NT2/D1 (cell line): Measurements from ENCODE around the gene CKLF.

Source experiments
- DNase-seq: peaks from one replicate; pipeline ENCODE4 v3.0.0-alpha.2; 2011; ENCODE audit warnings: low read depth, low spot score
- H3K27me3 ChIP-seq: 2 replicates; pipeline ENCODE4 v1.6.0; 2011; ENCODE audit warnings: mild to moderate bottlenecking; ENCODE audit not compliant: insufficient read length, insufficient read depth
- H3K36me3 ChIP-seq: 2 replicates; pipeline ENCODE4 v1.6.1; 2011; ENCODE audit warnings: mild to moderate bottlenecking, low read length, mixed read lengths; ENCODE audit not compliant: insufficient read depth, insufficient read length
- H3K4me1 ChIP-seq: 2 replicates; pipeline ENCODE4 v1.5.1; 2011; ENCODE audit not compliant: insufficient read depth, insufficient read length
- H3K4me3 ChIP-seq: 2 replicates; pipeline ENCODE4 v1.5.1; 2011; ENCODE audit warnings: low read depth; ENCODE audit not compliant: insufficient read length
- H3K9ac ChIP-seq: 2 replicates; pipeline ENCODE4 v1.6.0; 2011; ENCODE audit warnings: low read depth; ENCODE audit not compliant: insufficient read length
- H3K9me3 ChIP-seq: 2 replicates; pipeline ENCODE4 v1.5.1; 2011; ENCODE audit warnings: mild to moderate bottlenecking, low read length; ENCODE audit not compliant: insufficient read depth
- SUZ12 ChIP-seq: IDR thresholded peaks from 2 replicates; pipeline ENCODE4 v1.6.1; 2011; ENCODE audit not compliant: insufficient read length, insufficient read depth; ENCODE audit errors: extremely low read depth
- YY1 ChIP-seq: IDR thresholded peaks from 2 replicates; pipeline ENCODE4 v1.6.1; 2011; ENCODE audit not compliant: insufficient read length, insufficient read depth
- ZNF274 ChIP-seq: IDR thresholded peaks from 2 replicates; pipeline ENCODE4 v1.6.1; 2011; ENCODE audit warnings: mild to moderate bottlenecking, low read depth, low read length

CKLF gene

DNA sequence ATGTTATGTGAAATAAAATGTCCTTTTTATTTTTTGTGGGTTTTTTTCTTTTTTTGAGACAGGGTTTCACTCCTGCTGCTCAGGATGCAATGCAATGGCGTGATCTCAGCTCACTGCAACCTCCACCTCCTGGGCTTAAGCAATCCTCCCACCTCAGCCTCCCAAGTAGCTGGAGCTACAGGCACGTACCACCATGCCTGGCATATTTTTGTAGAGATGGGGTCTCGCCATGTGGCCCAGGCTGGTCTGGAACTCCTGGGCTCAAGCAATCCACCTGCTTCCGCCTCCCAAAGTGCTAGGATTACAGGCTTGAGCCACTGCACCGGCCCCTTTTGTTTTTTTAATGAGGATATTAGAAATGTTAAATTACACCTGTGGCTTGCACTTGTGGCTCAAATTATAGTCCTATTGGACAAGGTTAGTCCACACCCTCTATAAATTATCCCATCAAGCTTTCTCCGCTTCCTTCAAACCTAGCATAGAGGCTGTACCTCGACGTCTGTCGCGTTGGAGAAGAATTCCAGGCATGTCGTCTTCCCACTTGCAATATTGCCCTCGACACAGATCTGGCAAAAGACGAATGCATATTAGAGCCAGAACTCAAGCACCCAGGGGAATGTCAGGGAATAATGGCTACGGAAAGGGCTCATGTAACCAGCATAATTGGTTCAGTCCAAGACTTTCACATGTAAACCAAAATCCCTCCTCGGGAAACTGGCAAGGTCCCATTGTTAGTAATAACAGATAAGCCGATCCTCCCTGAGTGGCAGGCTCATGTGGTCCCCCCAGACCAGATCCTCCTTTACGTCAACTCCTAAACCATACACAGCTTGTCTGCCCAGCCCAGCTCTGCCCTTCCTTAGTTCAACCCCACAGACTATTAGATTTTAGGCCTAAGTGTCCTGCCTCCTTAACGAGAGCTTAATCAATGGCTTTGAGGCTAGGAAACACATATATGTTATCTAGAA, 10.7 kb upstream of the CKLF start:
- Histone ChIP-seq H3K27me3 (no peaks in the 10 kb centered on the region), H3K4me3 (no peak overlapping the region), H3K9me3 (no peaks in the 10 kb centered on the region), H3K36me3 (no peaks in the 10 kb centered on the region), H3K9ac (no peak overlapping the region), H3K4me1 (no peaks in the 10 kb centered on the region)
- DNase-seq: no peak
- no peak for TF ChIP-seq ZNF274

DNA sequence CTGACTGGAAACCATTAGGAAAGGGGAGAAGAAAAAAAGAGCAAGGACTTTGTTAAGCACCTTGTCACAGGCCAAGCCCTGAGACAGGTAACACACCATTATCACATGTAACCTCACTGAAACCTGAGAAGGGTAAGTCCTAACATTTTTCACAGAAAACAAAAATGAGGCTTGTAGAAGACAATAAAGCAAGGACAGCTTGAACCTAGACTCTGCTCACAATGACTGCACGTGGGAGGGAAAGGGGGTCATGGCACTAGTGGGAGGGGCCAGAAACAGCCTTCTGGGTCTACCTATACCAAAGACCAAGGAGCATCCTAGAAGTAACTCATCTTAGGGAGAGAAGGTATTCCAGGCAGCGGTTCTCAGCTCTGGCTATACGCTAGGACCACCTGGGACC, 10.0 kb upstream of the CKLF start:
- no peaks in the 10 kb centered on the region for H3K27me3 ChIP-seq
- no peak overlapping the region for H3K9ac ChIP-seq
- TF ChIP-seq ZNF274: no peak
- no peak for TF ChIP-seq YY1
- no peak for TF ChIP-seq SUZ12
- no peak for DNase-seq
- H3K9me3 ChIP-seq: no peaks in the 10 kb centered on the region
- H3K36me3 ChIP-seq: no peaks in the 10 kb centered on the region
- no peak overlapping the region for H3K4me3 ChIP-seq
- no peaks in the 10 kb centered on the region for H3K4me1 ChIP-seq

DNA sequence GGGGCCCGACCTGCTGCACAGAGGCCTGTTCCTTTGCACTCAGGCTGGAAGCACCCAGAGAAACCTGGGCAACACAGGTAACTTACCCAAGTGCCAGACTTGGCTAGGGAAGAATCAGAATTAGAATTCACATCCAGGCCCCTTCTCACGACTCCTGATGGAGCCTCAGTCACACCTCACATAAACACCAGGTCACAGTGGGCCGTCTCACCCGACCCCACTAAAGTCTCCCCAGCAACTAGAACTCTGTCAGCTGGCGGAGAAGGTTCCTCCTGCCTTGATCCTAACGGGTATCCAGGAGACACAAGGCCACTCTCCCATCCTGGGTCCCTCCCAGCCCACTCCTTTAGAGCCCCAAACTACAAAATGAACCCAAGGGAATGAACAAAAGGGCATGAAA, 8.8 kb upstream of the CKLF start:
- Histone ChIP-seq H3K4me1 (no peaks in the 10 kb centered on the region), H3K4me3 (no peak overlapping the region), H3K36me3 (no peaks in the 10 kb centered on the region), H3K9me3 (no peaks in the 10 kb centered on the region), H3K9ac (no peak overlapping the region), H3K27me3 (no peaks in the 10 kb centered on the region)
- TF ChIP-seq SUZ12 (no peak), ZNF274 (no peak), YY1 (no peak)
- DNase-seq: no peak

DNA sequence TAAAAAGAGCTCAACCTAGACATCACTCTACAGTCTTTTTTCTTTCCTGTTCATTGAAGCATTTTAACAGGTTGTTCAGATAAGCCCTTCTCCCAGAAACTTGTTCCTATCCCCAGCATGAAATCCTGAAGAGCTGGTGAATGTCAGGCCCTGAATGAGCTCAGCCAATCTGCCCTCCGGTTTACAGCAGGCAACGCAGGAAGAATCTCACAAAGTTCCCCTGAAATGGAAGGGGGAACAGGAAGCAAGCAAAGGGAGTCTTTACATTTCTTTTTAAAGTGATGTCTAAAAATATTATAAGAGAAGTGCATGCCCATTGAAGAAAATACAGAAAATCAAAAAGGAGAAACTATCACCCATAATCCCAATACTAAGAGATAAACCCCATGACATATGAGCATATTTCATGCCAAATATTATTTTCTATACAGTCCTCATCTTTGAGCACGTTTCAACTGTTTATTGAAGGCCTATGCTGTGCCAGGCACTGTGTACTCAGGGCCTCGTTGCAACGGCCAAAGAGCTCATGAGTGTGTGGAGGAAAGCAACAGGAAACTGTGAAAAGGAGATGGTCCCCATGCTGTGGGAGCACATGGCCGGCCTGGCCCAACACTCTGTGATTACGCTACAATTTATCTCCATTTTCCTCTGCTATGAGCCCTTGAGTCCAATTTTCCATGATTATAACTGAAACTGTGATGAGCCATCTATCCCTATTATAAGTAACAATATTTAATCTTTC, 8.2 kb upstream of the CKLF start:
- H3K9ac ChIP-seq: no peak overlapping the region
- TF ChIP-seq YY1: no peak
- no peak for TF ChIP-seq SUZ12
- TF ChIP-seq ZNF274: no peak
- no peaks in the 10 kb centered on the region for H3K27me3 ChIP-seq
- H3K4me3 ChIP-seq: no peak overlapping the region
- no peaks in the 10 kb centered on the region for H3K9me3 ChIP-seq
- DNase-seq: no peak
- no peaks in the 10 kb centered on the region for H3K36me3 ChIP-seq
- H3K4me1 ChIP-seq: no peaks in the 10 kb centered on the region

DNA sequence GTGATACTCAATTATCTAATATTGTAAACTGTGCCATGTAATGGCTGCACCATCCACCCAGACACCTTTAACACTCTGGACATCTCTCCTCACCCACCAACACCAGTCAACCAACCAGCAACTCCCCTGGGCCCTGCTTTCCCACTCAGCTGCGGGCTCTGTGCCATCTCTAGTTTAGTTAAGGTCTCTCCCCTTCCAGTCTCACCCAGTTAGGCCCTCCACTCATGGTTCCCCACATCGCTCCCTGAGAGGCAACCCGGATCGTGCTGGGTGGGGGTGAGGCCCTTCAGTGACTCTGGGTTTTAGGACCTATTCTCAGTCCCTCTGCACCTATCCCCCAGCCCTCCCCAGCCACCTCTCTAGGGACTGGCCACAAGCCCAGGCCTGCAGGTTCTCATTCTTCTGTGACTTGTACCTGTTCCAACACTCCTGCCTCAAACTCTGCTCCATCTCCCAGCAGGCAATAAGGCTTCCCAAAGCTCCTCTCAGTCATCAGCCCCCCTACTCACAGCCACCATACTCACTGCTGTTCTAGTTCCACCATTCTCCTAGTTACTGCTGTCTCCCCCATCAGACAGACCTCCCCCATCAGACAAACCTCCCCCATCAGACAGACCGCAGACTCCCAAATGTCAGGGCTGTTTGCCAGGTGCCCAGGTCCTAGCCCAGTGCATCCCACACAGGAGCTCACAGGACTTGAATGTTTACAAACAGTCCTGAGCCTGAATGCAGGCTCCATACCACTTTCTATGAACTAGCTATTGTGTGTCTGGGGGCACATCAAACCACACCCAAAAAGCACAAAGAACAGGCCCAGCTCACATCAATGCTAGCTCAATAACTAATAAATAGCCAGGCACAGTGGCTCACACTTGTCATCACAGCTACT, 5.0 kb upstream of the CKLF start:
- Histone ChIP-seq H3K9me3 (no peaks in the 10 kb centered on the region), H3K36me3 (no peaks in the 10 kb centered on the region), H3K27me3 (no peaks in the 10 kb centered on the region), H3K4me1 (no peaks in the 10 kb centered on the region), H3K9ac (no peak overlapping the region), H3K4me3 (no peak overlapping the region)
- no peak for DNase-seq
- no peak for TF ChIP-seq YY1

DNA sequence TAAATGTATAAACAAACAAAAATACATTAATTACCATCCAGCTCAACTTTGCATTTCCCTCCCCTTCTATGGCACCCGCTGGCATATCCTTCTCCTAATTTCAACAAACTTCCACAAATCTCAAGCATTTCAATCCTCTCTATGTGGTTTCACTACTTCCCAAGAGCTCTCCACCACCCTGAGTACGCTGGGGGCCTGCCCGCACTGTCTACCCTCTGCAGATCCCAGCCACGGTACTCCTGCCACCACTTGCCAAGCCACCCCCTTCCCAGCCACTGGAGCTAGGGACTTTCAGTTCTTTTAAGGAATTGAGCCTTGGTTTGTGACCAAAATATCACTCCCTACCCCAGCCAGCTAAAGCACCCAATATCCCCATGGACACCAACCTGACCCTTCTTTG, 4.3 kb upstream of the CKLF start:
- Histone ChIP-seq H3K27me3 (peaks cover 4% of the 10 kb centered on the region), H3K36me3 (no peaks in the 10 kb centered on the region), H3K9me3 (peaks cover 5% of the 10 kb centered on the region; the same call in 1 of the 2 replicates), H3K4me1 (no peaks in the 10 kb centered on the region), H3K9ac (no peak overlapping the region), H3K4me3 (no peak overlapping the region)
- no peak for DNase-seq
- no peak for TF ChIP-seq SUZ12
- TF ChIP-seq YY1: no peak
- TF ChIP-seq ZNF274: no peak

DNA sequence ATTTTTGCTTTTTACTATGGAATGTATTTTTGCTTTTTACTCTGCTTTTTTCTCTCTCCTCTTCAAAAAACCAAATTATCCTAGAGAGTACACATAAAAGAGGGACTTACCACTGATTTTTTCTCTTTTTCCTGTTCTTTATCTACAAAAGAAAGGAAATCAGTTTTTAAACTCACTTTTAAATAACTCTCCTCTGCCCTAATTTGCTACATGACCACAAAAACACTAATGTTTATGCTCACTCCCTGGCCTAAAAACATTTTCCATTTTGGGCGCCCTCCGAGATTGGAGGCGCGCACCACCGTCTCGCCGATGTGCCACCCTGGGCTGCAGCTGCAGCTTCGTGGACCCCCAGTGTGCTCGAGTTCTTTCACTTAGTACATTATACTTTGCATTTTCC, 3.5 kb upstream of the CKLF start:
- H3K4me1 ChIP-seq: no peaks in the 10 kb centered on the region

More for the DNA sequence above, 3.5 kb upstream of the CKLF start:
- TF ChIP-seq ZNF274: no peak
- TF ChIP-seq SUZ12: no peak
- TF ChIP-seq YY1: no peak
- peaks cover 4% of the 10 kb centered on the region for H3K27me3 ChIP-seq
- H3K9me3 ChIP-seq: peaks cover 5% of the 10 kb centered on the region; the same call in 1 of the 2 replicates
- peak overlapping the region; percentile 95 for H3K9ac ChIP-seq
- no peaks in the 10 kb centered on the region for H3K36me3 ChIP-seq
- H3K4me3 ChIP-seq: peak overlapping the region; percentile 74
- DNase-seq: no peak
